ENCODE measurements around the gene TMEM37.

TMEM37 gene

DNA sequence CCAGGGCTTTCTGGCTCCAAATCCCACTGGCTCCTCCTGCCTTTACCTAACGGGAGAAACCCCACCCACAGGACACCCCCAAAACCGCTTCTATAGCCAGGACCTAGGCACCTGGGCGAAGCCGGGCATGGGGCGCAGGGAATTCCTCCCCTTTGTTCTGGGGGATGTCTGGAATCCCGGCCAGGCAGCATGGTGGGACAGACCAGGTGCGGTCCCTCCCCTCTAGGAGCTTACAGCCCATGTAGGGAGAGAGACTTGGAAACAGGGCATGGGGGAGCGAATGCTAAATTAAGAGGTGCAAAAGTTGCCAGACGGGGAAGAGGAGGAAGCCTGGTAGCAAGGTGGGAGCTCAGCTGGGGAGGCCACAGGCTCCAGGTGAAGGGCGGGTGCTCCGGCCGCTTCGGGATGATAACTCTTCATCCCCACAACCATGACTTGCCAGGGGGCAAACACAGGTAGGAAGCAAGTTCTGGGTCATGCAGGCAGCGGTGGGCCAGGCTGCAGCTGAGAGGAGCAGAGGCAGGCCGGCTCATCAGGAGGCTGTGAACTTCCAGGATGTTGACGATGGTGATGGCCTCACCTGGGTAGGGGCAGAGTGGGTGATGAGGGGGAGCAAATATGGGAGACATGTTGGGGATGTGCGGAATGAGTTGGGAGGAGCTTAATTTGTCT is 1.3 kb downstream of the TMEM37 start:
- Histone ChIP-seq H3K9me3 (no peaks in the 10 kb centered on the region), H3K4me3 (ENCODE audit: low read depth in 1 of 2, low read length in 1 of 2) (no peak overlapping the region), H3K27me3 (peaks cover 68% of the 10 kb centered on the region), H3K4me1 (ENCODE audit: control insufficient read depth in 1 of 2, insufficient read depth in 1 of 2, low read depth in 1 of 2, low read length in 1 of 2) (peaks cover 6 to 13% of the 10 kb centered on the region in 2 experiments), H3K36me3 (no peaks in the 10 kb centered on the region), H3K27ac (no peak overlapping the region)
- TF ChIP-seq, protein P1, sequence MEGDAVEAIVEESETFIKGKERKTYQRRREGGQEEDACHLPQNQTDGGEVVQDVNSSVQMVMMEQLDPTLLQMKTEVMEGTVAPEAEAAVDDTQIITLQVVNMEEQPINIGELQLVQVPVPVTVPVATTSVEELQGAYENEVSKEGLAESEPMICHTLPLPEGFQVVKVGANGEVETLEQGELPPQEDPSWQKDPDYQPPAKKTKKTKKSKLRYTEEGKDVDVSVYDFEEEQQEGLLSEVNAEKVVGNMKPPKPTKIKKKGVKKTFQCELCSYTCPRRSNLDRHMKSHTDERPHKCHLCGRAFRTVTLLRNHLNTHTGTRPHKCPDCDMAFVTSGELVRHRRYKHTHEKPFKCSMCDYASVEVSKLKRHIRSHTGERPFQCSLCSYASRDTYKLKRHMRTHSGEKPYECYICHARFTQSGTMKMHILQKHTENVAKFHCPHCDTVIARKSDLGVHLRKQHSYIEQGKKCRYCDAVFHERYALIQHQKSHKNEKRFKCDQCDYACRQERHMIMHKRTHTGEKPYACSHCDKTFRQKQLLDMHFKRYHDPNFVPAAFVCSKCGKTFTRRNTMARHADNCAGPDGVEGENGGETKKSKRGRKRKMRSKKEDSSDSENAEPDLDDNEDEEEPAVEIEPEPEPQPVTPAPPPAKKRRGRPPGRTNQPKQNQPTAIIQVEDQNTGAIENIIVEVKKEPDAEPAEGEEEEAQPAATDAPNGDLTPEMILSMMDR (IDR thresholded peaks at IDR 0.05) = no peak

DNA sequence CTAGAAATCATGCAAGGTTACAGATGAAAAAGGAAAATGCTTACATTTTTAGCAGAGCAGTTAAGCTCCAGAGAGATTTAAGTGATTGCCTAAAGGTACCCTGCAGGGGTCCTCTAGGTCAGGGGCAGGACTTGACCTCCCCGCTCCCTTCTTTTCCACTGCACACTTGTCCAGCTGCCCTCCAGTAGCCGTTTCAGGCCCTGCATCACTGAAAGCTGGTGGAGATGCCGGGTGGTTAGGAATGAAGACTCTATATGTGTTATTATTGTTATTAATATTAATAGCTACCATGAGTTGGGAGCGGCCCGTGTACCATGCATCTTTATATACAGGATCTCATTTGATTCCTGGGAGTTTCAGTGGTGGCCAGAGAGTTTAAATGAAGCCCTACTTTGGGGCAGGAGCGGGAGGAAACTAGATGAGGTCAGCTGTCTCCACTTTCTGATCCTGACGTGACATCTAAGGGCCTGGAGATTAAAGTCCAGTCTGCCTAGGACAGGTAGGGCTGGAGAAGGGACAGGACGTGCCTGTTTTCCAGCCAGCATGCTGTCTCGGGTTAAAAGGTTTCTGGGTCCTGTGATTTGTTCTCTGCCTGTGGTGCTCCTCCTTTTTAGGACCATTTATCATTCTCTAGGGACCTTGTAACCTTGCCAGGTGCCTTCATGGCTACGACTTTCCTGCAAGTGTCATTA is 2.1 kb downstream of the TMEM37 start:
- TF ChIP-seq, protein P1 (IDR thresholded peaks at IDR 0.05) = no peak
- no peaks in the 10 kb centered on the region for H3K36me3 ChIP-seq
- H3K27me3 ChIP-seq = peaks cover 60% of the 10 kb centered on the region
- H3K27ac ChIP-seq = no peak overlapping the region
- peaks cover 6 to 13% of the 10 kb centered on the region in 2 experiments for H3K4me1 ChIP-seq (ENCODE audit: control insufficient read depth in 1 of 2, insufficient read depth in 1 of 2, low read depth in 1 of 2, low read length in 1 of 2)
- no peak overlapping the region for H3K4me3 ChIP-seq (ENCODE audit: low read depth in 1 of 2, low read length in 1 of 2)
- H3K9me3 ChIP-seq = no peaks in the 10 kb centered on the region

DNA sequence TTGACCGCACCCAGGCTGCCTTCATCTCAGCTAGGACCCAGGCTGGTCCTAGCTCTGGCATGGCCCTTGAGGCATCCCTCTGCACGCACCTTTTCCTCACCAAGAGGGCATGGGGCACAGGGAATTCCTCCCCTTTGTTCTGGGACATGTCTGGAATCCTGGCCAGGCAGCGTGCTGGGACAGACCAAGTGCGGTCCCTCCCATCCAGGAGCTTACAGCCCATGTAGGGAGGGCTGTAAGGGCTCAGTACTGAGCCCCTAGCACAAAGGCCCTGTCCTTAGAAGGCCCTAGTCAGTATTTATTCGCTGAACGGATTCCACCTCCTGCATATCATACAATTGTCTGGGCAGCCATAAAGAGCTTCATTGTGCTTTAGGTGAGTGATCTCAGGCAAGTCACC is 3.0 kb downstream of the TMEM37 start:
- no peaks in the 10 kb centered on the region for H3K9me3 ChIP-seq
- H3K27me3 ChIP-seq = peaks cover 51% of the 10 kb centered on the region
- H3K4me1 ChIP-seq (ENCODE audit: control insufficient read depth in 1 of 2, insufficient read depth in 1 of 2, low read depth in 1 of 2, low read length in 1 of 2) = peaks cover 6 to 13% of the 10 kb centered on the region in 2 experiments
- H3K27ac ChIP-seq = no peak overlapping the region
- H3K4me3 ChIP-seq (ENCODE audit: low read depth in 1 of 2, low read length in 1 of 2) = no peak overlapping the region
- H3K36me3 ChIP-seq = no peaks in the 10 kb centered on the region
- TF ChIP-seq, protein P1 (IDR thresholded peaks at IDR 0.05) = no peak

DNA sequence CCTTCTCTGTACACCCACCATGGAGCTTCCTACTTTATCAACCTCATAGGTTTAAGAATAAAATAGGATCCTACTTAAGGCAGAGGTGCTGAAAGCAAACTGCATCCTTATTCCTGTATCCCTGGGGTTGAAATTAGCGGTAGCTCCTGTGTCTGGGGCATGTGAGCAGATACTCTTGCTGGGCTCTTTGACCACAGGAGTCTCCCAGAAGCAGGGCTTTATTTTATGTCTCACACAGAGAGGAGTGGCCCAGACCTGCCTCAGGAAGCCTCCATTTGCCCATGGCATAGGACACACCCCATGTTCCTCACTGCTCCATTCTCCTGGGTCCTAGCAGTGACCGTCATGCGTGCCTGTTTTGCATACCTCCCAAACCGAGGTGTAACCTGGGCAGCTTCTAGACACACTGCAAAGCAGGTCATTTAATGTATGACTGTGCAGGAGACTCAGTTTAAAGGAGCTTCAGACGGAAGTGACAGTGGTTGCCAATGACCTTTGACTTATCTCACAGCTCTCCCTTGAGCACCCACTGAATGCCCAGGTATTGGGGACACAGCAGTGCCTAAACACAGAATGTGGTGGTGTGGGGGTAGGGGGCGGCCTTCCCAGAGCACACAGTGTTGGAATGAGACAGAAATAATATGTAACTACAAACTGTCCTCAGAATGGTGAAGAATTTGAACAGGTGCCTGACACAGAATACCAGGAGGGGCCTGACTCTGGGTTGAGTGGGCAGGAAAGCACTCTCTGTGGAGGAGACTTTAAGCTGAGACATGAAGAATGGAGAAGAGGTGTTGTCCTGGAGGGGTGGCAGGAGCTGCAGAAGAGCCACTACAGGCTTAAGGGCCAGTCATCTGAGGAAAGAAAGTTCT is 3.7 kb downstream of the TMEM37 start:
- Histone ChIP-seq H3K27me3 (peaks cover 45% of the 10 kb centered on the region), H3K36me3 (no peaks in the 10 kb centered on the region), H3K4me3 (ENCODE audit: low read depth in 1 of 2, low read length in 1 of 2) (no peak overlapping the region), H3K9me3 (no peaks in the 10 kb centered on the region), H3K27ac (no peak overlapping the region), H3K4me1 (ENCODE audit: control insufficient read depth in 1 of 2, insufficient read depth in 1 of 2, low read depth in 1 of 2, low read length in 1 of 2) (peaks cover 6 to 13% of the 10 kb centered on the region in 2 experiments)
- TF ChIP-seq, protein P1 (IDR thresholded peaks at IDR 0.05) = no peak

DNA sequence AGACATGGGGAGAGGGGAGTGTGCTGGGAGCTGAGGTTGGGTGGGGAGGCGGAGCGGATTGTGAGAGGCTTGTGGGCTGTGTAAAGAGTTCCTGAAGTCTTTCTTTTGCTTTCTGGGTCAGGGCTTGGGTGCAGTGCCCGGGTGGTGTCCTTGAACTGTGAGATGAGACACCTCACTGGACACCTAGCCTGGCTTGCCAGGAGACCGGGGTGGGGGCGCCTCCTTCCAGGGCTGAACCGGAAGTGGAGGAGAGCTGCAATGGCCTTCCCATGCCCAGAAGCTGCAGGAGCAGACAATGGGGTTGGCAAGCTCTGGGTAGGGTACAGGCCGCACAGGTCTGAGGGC is 4.3 kb downstream of the TMEM37 start:
- H3K4me3 ChIP-seq (ENCODE audit: low read depth in 1 of 2, low read length in 1 of 2) = no peak overlapping the region
- peaks cover 38% of the 10 kb centered on the region for H3K27me3 ChIP-seq
- peaks cover 6 to 13% of the 10 kb centered on the region in 2 experiments for H3K4me1 ChIP-seq (ENCODE audit: control insufficient read depth in 1 of 2, insufficient read depth in 1 of 2, low read depth in 1 of 2, low read length in 1 of 2)
- H3K9me3 ChIP-seq = no peaks in the 10 kb centered on the region
- H3K36me3 ChIP-seq = no peaks in the 10 kb centered on the region
- no peak overlapping the region for H3K27ac ChIP-seq
- TF ChIP-seq, protein P1 (IDR thresholded peaks at IDR 0.05) = no peak
